Tibial nerve (tissue), 4 donors: ENCODE measurements around the gene FAM193A. TPM values are rescaled to one million over a fixed set of nuclear protein-coding genes. Genes with fewer than 3 reads are reported as not detected.

Experiments
- DNase-seq, 2 donors: peaks; one replicate each; pipeline ENCODE4 v3.0.0-alpha.2; 2019; ENCODE audit warnings: low spot score in 2 of 2
- H3K27ac ChIP-seq, 4 donors: fragments of 200-600 bp; sonication (generic) in 3 of 4; one replicate each; pipeline ENCODE4 v1.5.1; 2017 to 2019; ENCODE audit warnings: mild to moderate bottlenecking in 1 of 4
- H3K27me3 ChIP-seq, 2 donors: fragments of 200-600 bp; sonication (generic) in 1 of 2; one replicate each; pipeline versions ENCODE4 v1.5.1 to v1.6.0; 2017 to 2019
- H3K36me3 ChIP-seq, 3 donors: fragments of 200-600 bp; sonication (generic); one replicate each; pipeline ENCODE4 v1.5.1; 2018 to 2019
- H3K4me1 ChIP-seq, 4 donors: fragments of 200-600 bp; sonication (generic) in 3 of 4; one replicate each; pipeline ENCODE4 v1.5.1; 2017 to 2019
- H3K4me3 ChIP-seq, 4 donors: fragments of 200-600 bp; sonication (generic) in 3 of 4; one replicate each; pipeline ENCODE4 v1.5.1; 2017 to 2019; ENCODE audit warnings: mild to moderate bottlenecking in 1 of 4, moderate library complexity in 1 of 4
- H3K9me3 ChIP-seq, 4 donors: fragments of 200-600 bp; sonication (generic) in 3 of 4; one replicate each; pipeline ENCODE4 v1.5.1; 2017 to 2019
- EP300 ChIP-seq, 2 donors: sonication (generic); formaldehyde crosslinking; IDR thresholded peaks; one replicate each; pipeline ENCODE4 v1.6.1; 2017; ENCODE audit warnings: antibody characterized with exemption in 2 of 2, mild to moderate bottlenecking in 1 of 2
- POLR2A ChIP-seq, 2 donors: fragments of 450-650 bp; IDR thresholded peaks; one replicate each; pipeline ENCODE4 v1.6.1; 2017; ENCODE audit warnings: antibody characterized with exemption in 2 of 2, mild to moderate bottlenecking in 2 of 2, moderate library complexity in 2 of 2
- WGBS, 2 donors: methylation state at CpG; one replicate each; pipeline ENCODE4 v1.1.5; 2018; 5-methylcytosine and 5-hydroxymethylcytosine counted together
- total RNA-seq, 4 donors: library from RNA; depleted of rRNA; stranded (reverse); fragments of >200 nt; gene quantifications; one replicate each; pipeline ENCODE4 v1.1.0, GENCODE V29; 2016
- TF ChIP-seq, protein P1 (sequence below), 5 experiments: fragments of 200-600 bp in 3 of 5; fragments of 450-650 bp in 2 of 5; sonication (generic) in 3 of 5; IDR thresholded peaks; one replicate each; pipeline ENCODE4 v1.5.1; 2016 to 2019; ENCODE audit warnings: antibody characterized with exemption in 5 of 5, mild to moderate bottlenecking in 3 of 5, moderate library complexity in 2 of 5

Gene FAM193A
- total RNA-seq, 4 donors from 2014 or later: 28.6 to 54.6 (median 36.0) TPM

DNA sequence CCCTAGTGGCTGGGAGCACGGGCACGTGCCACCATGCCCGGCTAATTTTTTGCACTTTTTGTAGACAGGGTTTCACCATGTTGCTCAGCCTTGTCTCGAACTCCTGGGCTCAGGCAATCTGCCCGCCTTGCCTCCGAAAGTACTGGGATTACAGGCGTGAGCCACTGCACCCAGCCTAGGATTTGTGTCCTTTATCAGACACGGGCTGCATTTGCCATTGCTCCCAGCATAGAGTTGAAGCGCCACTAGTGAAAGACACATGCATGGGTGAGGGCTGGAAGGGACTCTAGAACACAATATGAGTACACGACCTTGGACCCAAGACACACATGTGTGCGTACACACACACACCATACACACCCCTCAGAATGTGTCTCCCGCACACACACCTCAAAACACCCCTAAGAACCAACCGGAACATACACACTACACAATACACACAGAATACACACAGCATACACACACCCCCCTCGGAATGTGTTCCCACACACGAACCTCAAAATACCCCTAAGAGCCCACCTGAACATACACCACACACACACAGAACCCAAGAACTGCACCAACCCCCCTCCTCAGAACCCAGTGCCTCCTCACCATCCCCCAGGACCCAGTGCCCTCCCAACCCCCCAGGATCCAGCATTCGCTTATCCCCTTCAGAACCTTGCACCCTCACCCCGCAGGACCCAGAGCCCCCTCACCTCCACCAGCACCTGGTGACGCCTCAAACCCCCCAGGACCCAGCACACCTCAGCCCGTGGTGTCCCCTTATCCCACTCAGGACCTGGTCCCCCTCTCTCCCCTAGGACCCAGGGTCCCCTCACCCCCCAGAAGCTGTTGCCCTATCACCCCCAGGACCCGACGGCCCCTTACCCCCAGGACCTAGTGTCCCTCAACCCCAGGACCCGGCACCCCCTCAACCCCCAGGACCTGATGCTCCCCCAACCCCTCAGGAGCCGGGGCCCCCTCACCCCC lies 218.7 kb downstream of the FAM193A start:
- Histone ChIP-seq H3K9me3 (no peaks in the 10 kb centered on the region), H3K27me3 (no peaks in the 10 kb centered on the region), H3K36me3 (peaks cover 0 to 11% (median 0%) of the 10 kb centered on the region in 3 donors), H3K27ac (peak overlapping the region in 3 of 4 donors; percentile 85 to 93 (median 87)), H3K4me1 (peaks cover 0 to 54% (median 13%) of the 10 kb centered on the region in 4 donors), H3K4me3 (peak overlapping the region; percentile 69 to 86 (median 78))
- TF ChIP-seq EP300 (IDR thresholded peaks at IDR 0.05) (no peak), POLR2A (IDR thresholded peaks at IDR 0.05) (no peak)
- TF ChIP-seq, protein P1, sequence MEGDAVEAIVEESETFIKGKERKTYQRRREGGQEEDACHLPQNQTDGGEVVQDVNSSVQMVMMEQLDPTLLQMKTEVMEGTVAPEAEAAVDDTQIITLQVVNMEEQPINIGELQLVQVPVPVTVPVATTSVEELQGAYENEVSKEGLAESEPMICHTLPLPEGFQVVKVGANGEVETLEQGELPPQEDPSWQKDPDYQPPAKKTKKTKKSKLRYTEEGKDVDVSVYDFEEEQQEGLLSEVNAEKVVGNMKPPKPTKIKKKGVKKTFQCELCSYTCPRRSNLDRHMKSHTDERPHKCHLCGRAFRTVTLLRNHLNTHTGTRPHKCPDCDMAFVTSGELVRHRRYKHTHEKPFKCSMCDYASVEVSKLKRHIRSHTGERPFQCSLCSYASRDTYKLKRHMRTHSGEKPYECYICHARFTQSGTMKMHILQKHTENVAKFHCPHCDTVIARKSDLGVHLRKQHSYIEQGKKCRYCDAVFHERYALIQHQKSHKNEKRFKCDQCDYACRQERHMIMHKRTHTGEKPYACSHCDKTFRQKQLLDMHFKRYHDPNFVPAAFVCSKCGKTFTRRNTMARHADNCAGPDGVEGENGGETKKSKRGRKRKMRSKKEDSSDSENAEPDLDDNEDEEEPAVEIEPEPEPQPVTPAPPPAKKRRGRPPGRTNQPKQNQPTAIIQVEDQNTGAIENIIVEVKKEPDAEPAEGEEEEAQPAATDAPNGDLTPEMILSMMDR (IDR thresholded peaks at IDR 0.05): no peak
- DNase-seq: no peak
- WGBS, 2 donors: 54 to 57% methylated on average over 23 of the region's 23 CpGs

DNA sequence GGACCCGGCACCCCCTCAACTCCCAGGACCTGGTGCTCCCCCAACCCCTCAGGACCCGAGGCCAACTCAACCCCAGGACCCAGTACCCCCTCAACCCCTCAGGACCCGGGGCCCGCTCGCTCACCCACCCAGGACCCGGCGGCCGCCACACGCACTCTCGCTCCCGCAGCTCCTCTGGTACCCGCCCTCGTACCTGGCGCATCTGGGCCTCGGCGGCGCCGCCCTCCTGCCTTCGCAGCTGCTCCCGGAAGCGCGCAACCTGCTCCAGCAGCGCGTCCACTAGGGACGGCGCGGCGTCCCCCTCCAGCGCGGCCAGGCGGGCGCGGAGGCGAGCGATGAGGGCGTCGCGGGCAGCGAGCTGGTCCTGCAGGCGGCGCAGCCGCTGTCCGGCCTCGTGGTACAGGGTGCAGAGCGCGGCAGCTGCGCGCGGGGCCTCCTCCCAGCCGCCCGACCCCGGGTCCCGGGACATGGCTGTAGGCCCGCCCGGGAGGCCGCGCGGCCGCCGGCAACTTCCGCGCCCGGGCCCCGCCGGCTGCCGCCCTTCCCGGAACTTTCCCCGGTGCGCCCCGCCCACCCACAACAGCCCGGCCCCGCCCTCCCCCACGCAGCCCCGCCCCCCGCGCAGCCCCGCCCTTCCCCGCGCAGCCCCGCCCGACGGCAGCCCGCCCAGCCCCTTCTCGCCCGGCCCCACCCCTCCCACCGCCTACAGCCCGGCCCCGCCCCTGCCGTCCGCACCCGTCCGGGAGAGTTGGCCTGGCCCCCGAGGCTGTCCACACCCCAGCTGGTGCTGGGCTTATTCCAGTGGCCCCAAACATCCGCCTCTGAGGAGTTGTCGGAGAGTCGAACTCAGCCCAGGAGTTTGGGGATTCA lies 219.6 kb downstream of the FAM193A start, which contains the start of gene TNIP2:
TNIP2 (minus strand) TSS at position 516 of the 870 bp plus-strand sequence; CDS start at position 469, 47 bp downstream.
- Histone ChIP-seq H3K4me3 (peak within 1 kb of the TSS; percentile 69 to 86 (median 78)), H3K4me1 (peaks cover 0 to 45% (median 11%) of the 10 kb centered on the region in 4 donors), H3K9me3 (no peaks in the 10 kb centered on the region), H3K27me3 (no peaks in the 10 kb centered on the region), H3K27ac (peak within 1 kb of the TSS; percentile 32 to 93 (median 86)), H3K36me3 (peaks cover 0 to 11% (median 0%) of the 10 kb centered on the region in 3 donors)
- peak; percentile 71 to 79 for DNase-seq
- whole genome bisulfite sequencing, 2 donors: 0 to 1% methylated on average over 7 to 48 of the region's 96 CpGs
- TF ChIP-seq EP300 (IDR thresholded peaks at IDR 0.05) (peak in 1 of 2 donors; percentile 28), POLR2A (IDR thresholded peaks at IDR 0.05) (peak; percentile 10 to 55)
- TF ChIP-seq, protein P1 (IDR thresholded peaks at IDR 0.05): peak; percentile 25 to 74 (median 38)

DNA sequence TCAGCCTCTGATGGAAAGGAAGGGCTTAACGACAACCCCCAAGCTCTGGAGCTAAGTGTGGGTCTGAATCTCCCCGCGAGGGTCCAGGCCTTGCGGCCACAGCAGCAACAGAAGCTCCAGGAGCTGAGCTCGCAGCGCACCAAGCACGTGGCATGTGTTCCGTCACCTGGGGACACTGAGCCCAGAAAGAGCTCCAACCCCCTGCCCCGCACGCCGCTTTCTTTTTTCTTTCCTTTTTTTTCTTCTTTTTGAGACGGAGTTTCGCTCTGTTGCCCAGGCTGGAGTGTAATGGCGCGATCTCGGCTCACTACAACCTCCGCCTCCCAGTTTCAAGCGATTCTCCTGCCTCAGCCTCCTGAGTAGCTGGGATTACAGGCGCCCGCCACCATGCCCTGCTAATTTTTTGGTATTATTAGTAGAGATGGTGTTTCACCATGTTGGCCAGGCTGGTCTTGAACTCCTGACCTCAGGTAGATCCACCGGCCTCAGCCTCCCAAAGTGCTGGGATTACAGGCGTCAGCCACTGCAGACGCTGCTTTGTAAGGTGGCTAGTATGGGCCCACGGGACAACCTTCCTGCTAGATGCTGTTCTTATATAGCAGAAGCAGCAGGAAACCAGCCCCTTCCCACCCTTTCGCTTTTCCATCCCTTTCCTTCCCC lies 220.4 kb downstream of the FAM193A start:
- H3K4me1 ChIP-seq: peaks cover 0 to 42% (median 9%) of the 10 kb centered on the region in 4 donors
- DNase-seq: no peak
- peak overlapping the region; percentile 3 to 74 (median 50) for H3K4me3 ChIP-seq
- no peaks in the 10 kb centered on the region for H3K27me3 ChIP-seq
- TF ChIP-seq EP300 (IDR thresholded peaks at IDR 0.05) (no peak), POLR2A (IDR thresholded peaks at IDR 0.05) (no peak)
- TF ChIP-seq, protein P1 (IDR thresholded peaks at IDR 0.05): no peak
- H3K36me3 ChIP-seq: peaks cover 0 to 11% (median 0%) of the 10 kb centered on the region in 3 donors
- peak overlapping the region in 3 of 4 donors; percentile 55 to 83 (median 70) for H3K27ac ChIP-seq
- no peaks in the 10 kb centered on the region for H3K9me3 ChIP-seq
- WGBS, 2 donors: 73 to 74% methylated on average over 24 to 25 of the region's 25 CpGs

DNA sequence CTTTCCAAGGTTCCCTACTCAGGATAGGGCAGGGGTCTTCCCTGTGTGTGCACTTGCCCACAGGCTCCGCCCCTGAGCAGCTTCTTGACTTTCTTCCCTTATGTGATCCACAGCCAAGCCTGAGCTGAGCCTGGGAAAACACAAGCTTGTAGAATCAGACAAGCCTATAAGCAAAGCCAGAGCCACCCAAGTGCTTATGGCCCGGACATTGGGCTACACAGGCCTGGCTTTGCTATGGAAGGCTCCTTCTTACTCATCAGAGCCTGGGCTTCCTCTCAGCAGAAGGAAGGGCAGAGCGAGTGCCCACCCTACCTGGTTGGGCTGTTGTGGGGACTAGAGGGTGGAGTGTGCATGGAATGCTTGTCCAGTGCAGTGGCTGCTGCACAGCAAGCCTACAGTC lies 221.0 kb downstream of the FAM193A start:
- DNase-seq: no peak
- no peaks in the 10 kb centered on the region for H3K27me3 ChIP-seq
- no peaks in the 10 kb centered on the region for H3K9me3 ChIP-seq
- no peak for TF ChIP-seq EP300 (IDR thresholded peaks at IDR 0.05)
- TF ChIP-seq, protein P1 (IDR thresholded peaks at IDR 0.05): no peak
- TF ChIP-seq POLR2A (IDR thresholded peaks at IDR 0.05): no peak
- H3K4me3 ChIP-seq: no peak overlapping the region
- H3K36me3 ChIP-seq: peaks cover 0 to 7% (median 0%) of the 10 kb centered on the region in 3 donors
- peaks cover 0 to 39% (median 9%) of the 10 kb centered on the region in 4 donors for H3K4me1 ChIP-seq
- peak overlapping the region in 2 of 4 donors; percentile 17 to 83 for H3K27ac ChIP-seq
- WGBS, 2 donors: 94 to 100% methylated on average over 3 of the region's 3 CpGs
